GM18526 (cell line): ENCODE data around the gene ZNF460.

ENCODE experiments used
- POLR2A ChIP-seq: IDR thresholded peaks from 3 replicates; pipeline ENCODE4 v1.6.1; 2011; ENCODE audit not compliant: insufficient read length; ENCODE audit errors: extremely low read depth

The ZNF460 gene

GRCh38 chr19:57314146-57314545, 33.9 kb downstream of the ZNF460 start:
- no peak for TF ChIP-seq POLR2A

- no peak for TF ChIP-seq POLR2A
Observed at GRCh38 chr19:57317503-57317902, 37.2 kb downstream of the ZNF460 start.

- TF ChIP-seq POLR2A: no peak
Observed at GRCh38 chr19:57319869-57320179, 39.5 kb downstream of the ZNF460 start.

GRCh38 chr19:57320180-57321084, 40.1 kb downstream of the ZNF460 start, which contains the start of gene ZNF543:
Gene ZNF543 (plus strand): TSS chr19:57320472. CDS start chr19:57320854, 382 bp downstream.
- peak; percentile 82 for TF ChIP-seq POLR2A

GRCh38 chr19:57321116-57321515, 40.8 kb downstream of the ZNF460 start:
- TF ChIP-seq POLR2A: no peak

- no peak for TF ChIP-seq POLR2A
Observed at GRCh38 chr19:57321751-57322150, 41.5 kb downstream of the ZNF460 start.

GRCh38 chr19:57324992-57325391, 44.7 kb downstream of the ZNF460 start:
- TF ChIP-seq POLR2A: no peak

- no peak for TF ChIP-seq POLR2A
Observed at GRCh38 chr19:57327993-57328392, 47.7 kb downstream of the ZNF460 start.

- no peak for TF ChIP-seq POLR2A
Observed at GRCh38 chr19:57334191-57334590, 53.9 kb downstream of the ZNF460 start.

GRCh38 chr19:57338877-57339276, 58.6 kb downstream of the ZNF460 start:
- no peak for TF ChIP-seq POLR2A

- no peak for TF ChIP-seq POLR2A
Observed at GRCh38 chr19:57342582-57342981, 62.3 kb downstream of the ZNF460 start.
